Measurements from ENCODE around the gene GGNBP2.

Gene GGNBP2

GRCh38 chr17:36544307-36545076 lies at the start of gene GGNBP2:
Gene GGNBP2 (plus strand): TSS chr17:36544919. CDS start chr17:36545725, 806 bp downstream.
- in situ Hi-C loops (cut with HindIII; ENCODE audit: low pct_unique_long_range_greater_than_20kb, low sequenced_read_pairs), result no loop called here
- peak; percentile 79 to 98 for DNase-seq (ENCODE audit: low read depth in 1 of 2, low spot score in 1 of 2)
- no peak for TF ChIP-seq JUND (IDR thresholded peaks at IDR 0.05; ENCODE audit: low read depth)

- DNase-seq (ENCODE audit: low read depth in 1 of 2, low spot score in 1 of 2), result peak in 1 of 2 experiments; percentile 27
- no peak for TF ChIP-seq JUND (IDR thresholded peaks at IDR 0.05; ENCODE audit: low read depth)
- in situ Hi-C loops (cut with HindIII; ENCODE audit: low pct_unique_long_range_greater_than_20kb, low sequenced_read_pairs), result no loop called here
Observed at GRCh38 chr17:36495076-36495578, 49.6 kb upstream of the GGNBP2 start.

- DNase-seq (ENCODE audit: low read depth in 1 of 2, low spot score in 1 of 2), result no peak
- in situ Hi-C loops (cut with HindIII; ENCODE audit: low pct_unique_long_range_greater_than_20kb, low sequenced_read_pairs), result no loop called here
- TF ChIP-seq JUND (IDR thresholded peaks at IDR 0.05; ENCODE audit: low read depth), result no peak
Observed at GRCh38 chr17:36496018-36496789, 48.5 kb upstream of the GGNBP2 start.

DNA sequence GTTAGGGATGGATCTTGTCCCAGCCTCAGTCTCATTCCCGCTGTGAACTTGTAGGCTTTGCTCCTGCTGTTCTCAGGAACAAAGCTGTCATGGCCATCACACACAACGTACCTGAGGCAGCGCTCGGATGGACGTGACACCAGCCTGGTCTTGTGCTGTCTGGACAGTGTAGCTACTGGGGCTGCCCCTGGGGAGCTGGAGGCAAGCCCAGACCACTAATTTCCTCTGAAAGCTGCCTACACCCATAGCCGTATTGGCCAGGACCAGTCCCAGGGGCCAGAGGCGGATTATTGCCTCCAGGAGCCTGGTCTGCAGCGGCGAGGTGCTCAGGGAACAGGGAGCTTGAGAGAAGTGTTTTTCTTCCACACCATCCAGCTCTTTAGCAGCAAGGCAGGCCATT lies 46.6 kb upstream of the GGNBP2 start:
- in situ Hi-C loops (cut with HindIII; ENCODE audit: low pct_unique_long_range_greater_than_20kb, low sequenced_read_pairs), result no loop called here
- DNase-seq (ENCODE audit: low read depth in 1 of 2, low spot score in 1 of 2), result no peak
- no peak for TF ChIP-seq JUND (IDR thresholded peaks at IDR 0.05; ENCODE audit: low read depth)

GRCh38 chr17:36498560-36499300 lies 46.0 kb upstream of the GGNBP2 start:
- in situ Hi-C loops (cut with HindIII; ENCODE audit: low pct_unique_long_range_greater_than_20kb, low sequenced_read_pairs), result no loop called here
- no peak for DNase-seq (ENCODE audit: low read depth in 1 of 2, low spot score in 1 of 2)
- TF ChIP-seq JUND (IDR thresholded peaks at IDR 0.05; ENCODE audit: low read depth), result no peak

GRCh38 chr17:36500745-36501225 lies 43.9 kb upstream of the GGNBP2 start:
- no peak for DNase-seq (ENCODE audit: low read depth in 1 of 2, low spot score in 1 of 2)
- in situ Hi-C loops (cut with HindIII; ENCODE audit: low pct_unique_long_range_greater_than_20kb, low sequenced_read_pairs), result no loop called here
- TF ChIP-seq JUND (IDR thresholded peaks at IDR 0.05; ENCODE audit: low read depth), result no peak

GRCh38 chr17:36501351-36501750 lies 43.4 kb upstream of the GGNBP2 start:
- no peak for TF ChIP-seq JUND (IDR thresholded peaks at IDR 0.05; ENCODE audit: low read depth)
- in situ Hi-C loops (cut with HindIII; ENCODE audit: low pct_unique_long_range_greater_than_20kb, low sequenced_read_pairs), result no loop called here
- DNase-seq (ENCODE audit: low read depth in 1 of 2, low spot score in 1 of 2), result no peak

GRCh38 chr17:36501963-36502362 lies 42.8 kb upstream of the GGNBP2 start:
- no peak for DNase-seq (ENCODE audit: low read depth in 1 of 2, low spot score in 1 of 2)
- in situ Hi-C loops (cut with HindIII; ENCODE audit: low pct_unique_long_range_greater_than_20kb, low sequenced_read_pairs), result no loop called here
- TF ChIP-seq JUND (IDR thresholded peaks at IDR 0.05; ENCODE audit: low read depth), result no peak

GRCh38 chr17:36503456-36504155 lies 41.1 kb upstream of the GGNBP2 start:
- no peak for DNase-seq (ENCODE audit: low read depth in 1 of 2, low spot score in 1 of 2)
- in situ Hi-C loops (cut with HindIII; ENCODE audit: low pct_unique_long_range_greater_than_20kb, low sequenced_read_pairs), result no loop called here
- TF ChIP-seq JUND (IDR thresholded peaks at IDR 0.05; ENCODE audit: low read depth), result no peak

DNA sequence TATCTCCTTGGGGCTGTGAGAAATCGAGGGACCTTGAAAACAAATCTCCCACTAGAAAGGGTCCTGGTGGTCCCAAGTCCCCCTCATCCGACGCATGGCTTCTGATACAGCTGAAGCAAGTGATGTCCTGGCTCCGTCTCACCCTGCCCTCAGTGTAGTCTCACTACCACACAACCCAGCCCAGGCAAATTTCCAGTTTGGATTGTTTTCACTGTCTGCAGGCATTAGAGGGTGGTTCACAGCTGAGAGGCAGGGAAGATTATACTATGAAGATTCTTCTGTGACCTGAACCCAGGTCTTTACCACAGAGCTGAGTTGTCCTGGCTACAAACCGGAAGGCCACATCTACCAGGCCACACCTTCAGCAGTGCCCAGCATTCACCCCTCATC lies 40.6 kb upstream of the GGNBP2 start:
- in situ Hi-C loops (cut with HindIII; ENCODE audit: low pct_unique_long_range_greater_than_20kb, low sequenced_read_pairs), result no loop called here
- no peak for TF ChIP-seq JUND (IDR thresholded peaks at IDR 0.05; ENCODE audit: low read depth)
- DNase-seq (ENCODE audit: low read depth in 1 of 2, low spot score in 1 of 2), result no peak

DNA sequence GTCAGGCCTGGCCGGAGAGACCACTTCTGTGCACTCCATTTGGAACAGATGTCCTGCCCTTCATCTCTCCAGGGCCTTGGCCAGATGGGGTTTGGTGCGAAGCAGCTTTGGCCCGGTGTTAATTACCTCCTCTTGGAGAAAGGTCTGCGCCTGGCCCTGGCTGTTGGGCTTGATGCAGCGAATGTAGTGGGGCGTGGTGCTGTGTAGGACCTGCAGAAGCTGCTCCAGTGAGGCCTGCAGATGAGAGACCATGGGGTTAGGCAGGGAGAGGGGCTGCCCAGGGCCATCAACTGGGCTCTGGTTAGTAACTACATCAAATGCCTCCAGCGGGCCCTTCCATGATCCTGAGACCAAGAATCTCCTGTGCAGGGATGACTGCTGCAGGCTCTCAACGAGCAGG lies 39.5 kb upstream of the GGNBP2 start:
- TF ChIP-seq JUND (IDR thresholded peaks at IDR 0.05; ENCODE audit: low read depth), result no peak
- in situ Hi-C loops (cut with HindIII; ENCODE audit: low pct_unique_long_range_greater_than_20kb, low sequenced_read_pairs), result no loop called here

More for the DNA sequence above, 39.5 kb upstream of the GGNBP2 start:
- no peak for DNase-seq (ENCODE audit: low read depth in 1 of 2, low spot score in 1 of 2)
